HCT116 (cell line): ENCODE data around the gene GLI3. TPM values are rescaled to one million over a fixed set of nuclear protein-coding genes. Genes with fewer than 3 reads are reported as not detected.

Experiments used
- ATAC-seq: fragments of 200-7000 bp; cut with Tn5 transposase; 2 replicates; pipeline ENCODE4 v1.9.1; 2020; ENCODE audit warnings: mild to moderate bottlenecking, moderate library complexity
- BruUV-seq: library from RNA; stranded (reverse); fragments of 400-500 nt; replicated peaks from 2 replicates; lab custom pipeline; 2021; lab: Mats Ljungman, UMichigan
- CTCF ChIA-PET: fragments of 300-600 bp; sonication (Branson Sonifier 250); formaldehyde crosslinking; loops from one replicate; lab custom pipeline; 2021; ENCODE audit warnings: antibody characterized with exemption; lab: Charles Lee
- POLR2A ChIA-PET: fragments of 300-600, 350-600 bp; sonication (Branson Sonifier 250); formaldehyde crosslinking; loops from one replicate; lab custom pipeline; 2021; ENCODE audit warnings: antibody characterized with exemption; lab: Charles Lee
- RAD21 ChIA-PET, 2 experiments: fragments of 300-600 bp; sonication (Branson Sonifier 250); formaldehyde crosslinking; loops; one replicate each; lab custom pipeline; 2023; ENCODE audit warnings: low total read pairs in 2 of 2; ENCODE audit not compliant: uncharacterized antibody in 2 of 2, unreplicated experiment in 2 of 2, low non-redundant PET in 1 of 2; lab: Charles Lee
- DNase-seq: peaks from one replicate; pipeline ENCODE4 v3.0.0-alpha.2; 2010; ENCODE audit warnings: low read depth, low spot score
- H2AFZ ChIP-seq: fragments of 200-600 bp; shearing (Covaris generic), sonication (generic); 2 replicates; pipeline ENCODE4 v1.6.1; 2017; ENCODE audit warnings: low read depth, mixed run types, mixed read lengths, antibody characterized with exemption, low read length; ENCODE audit not compliant: poor library complexity, severe bottlenecking
- H3K27ac ChIP-seq: 2 replicates; pipeline ENCODE4 v1.5.1; 2012; ENCODE audit warnings: low read depth, low read length
- H3K27me3 ChIP-seq: fragments of 200-600 bp; sonication (generic); 2 replicates; pipeline ENCODE4 v1.6.1; 2016; ENCODE audit warnings: mixed run types, low read length, mixed read lengths; ENCODE audit not compliant: insufficient read depth
- H3K36me3 ChIP-seq, 2 experiments: fragments of 200-500 bp in 1 of 2; fragments of 200-600 bp in 1 of 2; sonication (Bioruptor generic) in 1 of 2; sonication (generic) in 1 of 2; 2 replicates each; pipeline versions ENCODE4 v1.5.1 to v1.6.1; 2014 to 2016; ENCODE audit warnings: low read length in 2 of 2, inconsistent platforms in 1 of 2, mixed read lengths in 1 of 2, mixed run types in 1 of 2; ENCODE audit not compliant: insufficient read depth in 2 of 2, control insufficient read depth in 1 of 2
- H3K4me1 ChIP-seq, 2 experiments: fragments of 200-600 bp in 1 of 2; sonication (generic) in 1 of 2; 2 replicates each; pipeline versions ENCODE4 v1.5.1 to v1.6.1; 2012 to 2017; ENCODE audit warnings: low read length in 2 of 2, inconsistent platforms in 1 of 2, mild to moderate bottlenecking in 1 of 2, mixed read lengths in 1 of 2, mixed run types in 1 of 2, moderate library complexity in 1 of 2; ENCODE audit not compliant: insufficient read depth in 2 of 2, control insufficient read depth in 1 of 2
- H3K4me2 ChIP-seq: fragments of 200-600 bp; sonication (generic); 2 replicates; pipeline ENCODE4 v1.6.1; 2017; ENCODE audit warnings: mixed run types, low read length, mixed read lengths
- H3K4me3 ChIP-seq, 2 experiments: fragments of 200-600 bp in 1 of 2; sonication (generic) in 1 of 2; replicated peaks in 1 of 2; 2 replicates each; pipeline ENCODE4 v1.5.1; 2011 to 2016; ENCODE audit warnings: low read length in 2 of 2, control low read depth in 1 of 2, low read depth in 1 of 2, mild to moderate bottlenecking in 1 of 2, mixed read lengths in 1 of 2, mixed run types in 1 of 2
- H3K79me2 ChIP-seq: fragments of 200-600 bp; sonication (generic); 2 replicates; pipeline ENCODE4 v1.6.1; 2017; ENCODE audit warnings: mild to moderate bottlenecking, mixed run types, low read length, moderate library complexity, mixed read lengths; ENCODE audit not compliant: insufficient read depth
- H3K9ac ChIP-seq: fragments of 200-600 bp; sonication (generic); 2 replicates; pipeline ENCODE4 v1.6.1; 2016; ENCODE audit warnings: low read length, mixed read lengths
- H3K9me2 ChIP-seq: fragments of 200-600 bp; sonication (generic), shearing (Covaris generic); 2 replicates; pipeline ENCODE4 v1.6.1; 2017; ENCODE audit warnings: mixed run types, mild to moderate bottlenecking, moderate library complexity; ENCODE audit not compliant: insufficient read depth
- H3K9me3 ChIP-seq, 2 experiments: fragments of 200-500 bp in 1 of 2; fragments of 200-600 bp in 1 of 2; sonication (Bioruptor generic) in 1 of 2; sonication (generic) in 1 of 2; 2 replicates each; pipeline ENCODE4 v1.6.1; 2014 to 2017; ENCODE audit warnings: low read length in 2 of 2, mixed read lengths in 2 of 2, inconsistent platforms in 1 of 2, low read depth in 1 of 2, mild to moderate bottlenecking in 1 of 2, mixed run types in 1 of 2, moderate library complexity in 1 of 2; ENCODE audit not compliant: control insufficient read depth in 1 of 2, insufficient read depth in 1 of 2
- H4K20me1 ChIP-seq: fragments of 200-600 bp; sonication (generic), shearing (Covaris generic); 2 replicates; pipeline ENCODE4 v1.6.1; 2017; ENCODE audit warnings: mixed run types, mild to moderate bottlenecking, moderate library complexity; ENCODE audit not compliant: insufficient read depth
- ATF3 ChIP-seq: IDR thresholded peaks from 2 replicates; pipeline ENCODE4 v1.6.1; 2012
- EGR1 ChIP-seq: IDR thresholded peaks from 2 replicates; pipeline ENCODE4 v1.6.1; 2012; ENCODE audit warnings: low read depth
- SIN3A ChIP-seq: IDR thresholded peaks from 2 replicates; pipeline ENCODE4 v1.6.1; 2012; ENCODE audit warnings: low read depth
- SP1 ChIP-seq: IDR thresholded peaks from 2 replicates; pipeline ENCODE4 v1.6.1; 2012; ENCODE audit warnings: low read depth
- SRF ChIP-seq: IDR thresholded peaks from 2 replicates; pipeline ENCODE4 v1.6.1; 2012; ENCODE audit warnings: low read depth
- YY1 ChIP-seq: IDR thresholded peaks from 2 replicates; pipeline ENCODE4 v1.6.1; 2011; ENCODE audit warnings: low read length, low read depth, moderate library complexity, mild to moderate bottlenecking; ENCODE audit not compliant: insufficient replicate concordance; ENCODE audit errors: extremely low read depth
- ZFX ChIP-seq: fragments of 450-650 bp; IDR thresholded peaks from 2 replicates; pipeline ENCODE4 v1.6.1; 2017
- intact Hi-C: fragments of 100-400 bp; cut with micrococcal nuclease; formaldehyde crosslinking; loops from 2 replicates; pipeline ENCODE4 v1.10.0; 2022
- total RNA-seq: library from RNA; stranded (reverse); gene quantifications from one replicate; pipeline ENCODE4 v1.2.1, GENCODE V29; 2021; ENCODE audit not compliant: unreplicated experiment
- TF ChIP-seq, protein P1 (sequence below): IDR thresholded peaks from 2 replicates; pipeline ENCODE4 v1.6.1; 2012; ENCODE audit warnings: low read depth

The GLI3 gene
- total RNA-seq, 1 experiment from 2014 or later: 0.07 TPM

GRCh38 chr7:42254217-42254616 is 17.2 kb upstream of the GLI3 start:
- no TSS peak for BruUV-seq
- intact Hi-C loops: no loop called here
- POLR2A ChIA-PET: no interaction called here
- Histone ChIP-seq H3K4me3 (no peak overlapping the region), H3K9ac (no peak overlapping the region), H2AFZ (no peak overlapping the region), H3K27ac (no peak overlapping the region), H3K9me3 (no peaks in the 10 kb centered on the region; a peak in 1 of 4 replicates), H3K79me2 (no peaks in the 10 kb centered on the region), H4K20me1 (no peaks in the 10 kb centered on the region), H3K4me2 (no peak overlapping the region), H3K9me2 (no peaks in the 10 kb centered on the region), H3K36me3 (no peaks in the 10 kb centered on the region), H3K4me1 (no peaks in the 10 kb centered on the region), H3K27me3 (no peaks in the 10 kb centered on the region)
- CTCF ChIA-PET: no interaction called here
- RAD21 ChIA-PET: no interaction called here
- DNase-seq (no peak), ATAC-seq (no peak)
- TF ChIP-seq SP1 (no peak), SRF (no peak)

DNA sequence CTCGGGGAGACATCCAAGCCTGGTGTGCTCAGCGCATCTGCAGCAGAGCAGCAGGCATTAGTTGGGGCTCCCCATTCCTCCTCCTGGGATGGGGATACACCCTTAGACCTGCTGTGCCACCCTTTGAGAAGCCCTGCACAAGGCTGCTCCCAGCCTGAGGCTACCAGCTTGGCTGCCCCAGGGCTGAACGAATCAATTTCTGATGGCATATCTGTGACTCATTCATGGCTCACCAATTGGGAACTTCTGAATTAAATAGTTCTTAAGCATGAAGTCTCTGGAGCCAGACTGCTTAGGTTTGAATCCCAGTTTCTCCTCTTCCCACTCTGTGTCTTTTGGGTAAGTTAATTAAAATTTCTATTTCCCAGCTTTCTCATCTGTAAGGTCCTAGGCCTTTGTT is 16.3 kb upstream of the GLI3 start:
- H3K27ac ChIP-seq: no peak overlapping the region
- H3K9me3 ChIP-seq: no peaks in the 10 kb centered on the region; a peak in 1 of 4 replicates
- POLR2A ChIA-PET: no interaction called here
- no peak overlapping the region for H3K4me3 ChIP-seq
- H3K36me3 ChIP-seq: no peaks in the 10 kb centered on the region
- no peak overlapping the region for H2AFZ ChIP-seq
- RAD21 ChIA-PET: no interaction called here
- intact Hi-C loops: no loop called here
- no peaks in the 10 kb centered on the region for H3K4me1 ChIP-seq
- no peaks in the 10 kb centered on the region for H3K27me3 ChIP-seq
- H3K79me2 ChIP-seq: no peaks in the 10 kb centered on the region
- H4K20me1 ChIP-seq: no peaks in the 10 kb centered on the region
- BruUV-seq: no TSS peak
- H3K4me2 ChIP-seq: no peak overlapping the region
- TF ChIP-seq EGR1 (no peak), SIN3A (no peak), ZFX (no peak), ATF3 (no peak), YY1 (no peak)
- TF ChIP-seq, protein P1, sequence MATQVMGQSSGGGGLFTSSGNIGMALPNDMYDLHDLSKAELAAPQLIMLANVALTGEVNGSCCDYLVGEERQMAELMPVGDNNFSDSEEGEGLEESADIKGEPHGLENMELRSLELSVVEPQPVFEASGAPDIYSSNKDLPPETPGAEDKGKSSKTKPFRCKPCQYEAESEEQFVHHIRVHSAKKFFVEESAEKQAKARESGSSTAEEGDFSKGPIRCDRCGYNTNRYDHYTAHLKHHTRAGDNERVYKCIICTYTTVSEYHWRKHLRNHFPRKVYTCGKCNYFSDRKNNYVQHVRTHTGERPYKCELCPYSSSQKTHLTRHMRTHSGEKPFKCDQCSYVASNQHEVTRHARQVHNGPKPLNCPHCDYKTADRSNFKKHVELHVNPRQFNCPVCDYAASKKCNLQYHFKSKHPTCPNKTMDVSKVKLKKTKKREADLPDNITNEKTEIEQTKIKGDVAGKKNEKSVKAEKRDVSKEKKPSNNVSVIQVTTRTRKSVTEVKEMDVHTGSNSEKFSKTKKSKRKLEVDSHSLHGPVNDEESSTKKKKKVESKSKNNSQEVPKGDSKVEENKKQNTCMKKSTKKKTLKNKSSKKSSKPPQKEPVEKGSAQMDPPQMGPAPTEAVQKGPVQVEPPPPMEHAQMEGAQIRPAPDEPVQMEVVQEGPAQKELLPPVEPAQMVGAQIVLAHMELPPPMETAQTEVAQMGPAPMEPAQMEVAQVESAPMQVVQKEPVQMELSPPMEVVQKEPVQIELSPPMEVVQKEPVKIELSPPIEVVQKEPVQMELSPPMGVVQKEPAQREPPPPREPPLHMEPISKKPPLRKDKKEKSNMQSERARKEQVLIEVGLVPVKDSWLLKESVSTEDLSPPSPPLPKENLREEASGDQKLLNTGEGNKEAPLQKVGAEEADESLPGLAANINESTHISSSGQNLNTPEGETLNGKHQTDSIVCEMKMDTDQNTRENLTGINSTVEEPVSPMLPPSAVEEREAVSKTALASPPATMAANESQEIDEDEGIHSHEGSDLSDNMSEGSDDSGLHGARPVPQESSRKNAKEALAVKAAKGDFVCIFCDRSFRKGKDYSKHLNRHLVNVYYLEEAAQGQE: no peak
- DNase-seq: no peak
- no peak for ATAC-seq
- H3K9me2 ChIP-seq: no peaks in the 10 kb centered on the region
- CTCF ChIA-PET: no interaction called here
- H3K9ac ChIP-seq: no peak overlapping the region
